Transverse colon (tissue), 4 donors: Measurements from ENCODE around the gene BCCIP. TPM values are rescaled to one million over a fixed set of nuclear protein-coding genes. Genes with fewer than 3 reads are reported as not detected.

Source experiments
- DNase-seq: peaks from one replicate; pipeline ENCODE4 v3.0.0-alpha.2; 2019
- H3K27ac ChIP-seq, 4 donors: fragments of 200-600 bp; sonication (generic); 2 replicates each; pipeline ENCODE4 v1.5.1; 2016 to 2018; ENCODE audit warnings: inconsistent platforms in 4 of 4
- H3K27me3 ChIP-seq: fragments of 200-600 bp; sonication (generic); 2 replicates; pipeline ENCODE4 v1.5.1; 2017; ENCODE audit warnings: inconsistent platforms
- H3K36me3 ChIP-seq, 4 donors: fragments of 200-600 bp; sonication (generic); 2 replicates each; pipeline ENCODE4 v1.5.1; 2017 to 2019; ENCODE audit warnings: inconsistent platforms in 4 of 4
- H3K4me1 ChIP-seq, 4 donors: fragments of 200-600 bp; sonication (generic); 2 replicates each; pipeline ENCODE4 v1.5.1; 2017 to 2020; ENCODE audit warnings: inconsistent platforms in 4 of 4
- H3K4me3 ChIP-seq, 4 donors: fragments of 200-600 bp; sonication (generic); 1 replicate in 1 of 4; 2 replicates in 3 of 4; pipeline versions ENCODE4 v1.5.1 to v1.6.1; 2017 to 2019; ENCODE audit warnings: inconsistent platforms in 4 of 4
- H3K9me3 ChIP-seq, 2 donors: fragments of 200-600 bp; sonication (generic); 2 replicates each; pipeline ENCODE4 v1.5.1; 2017 to 2019; ENCODE audit warnings: inconsistent platforms in 2 of 2
- CTCF ChIP-seq, 5 experiments: fragments of 200-600 bp in 3 of 5; fragments of 450-650 bp in 2 of 5; sonication (generic) in 3 of 5; IDR thresholded peaks; 1 replicate in 2 of 5; 2 replicates in 3 of 5; pipeline ENCODE4 v1.5.1; 2016 to 2017; ENCODE audit warnings: antibody characterized with exemption in 5 of 5, inconsistent platforms in 3 of 5, mild to moderate bottlenecking in 2 of 5, moderate library complexity in 1 of 5
- EP300 ChIP-seq: sonication (generic); formaldehyde crosslinking; IDR thresholded peaks from one replicate; pipeline ENCODE4 v1.6.1; 2017; ENCODE audit warnings: antibody characterized with exemption, low read depth
- POLR2A ChIP-seq: fragments of 450-650 bp; IDR thresholded peaks from one replicate; pipeline ENCODE4 v1.6.1; 2016; ENCODE audit warnings: antibody characterized with exemption, mild to moderate bottlenecking, moderate library complexity
- POLR2AphosphoS5 ChIP-seq, 3 donors: sonication (generic); formaldehyde crosslinking; IDR thresholded peaks; one replicate each; pipeline ENCODE4 v1.6.1; 2016; ENCODE audit warnings: antibody characterized with exemption in 3 of 3
- WGBS, 2 donors: methylation state at CpG; one replicate each; pipeline ENCODE4 v1.1.5; 2018; ENCODE audit warnings: low coverage in 1 of 2; 5-methylcytosine and 5-hydroxymethylcytosine counted together
- in situ Hi-C, 4 donors: fragments of 200-750 bp; cut with MboI; loops; one replicate each; pipeline versions ENCODE4 v1.15.0 to v1.15.1; 2017; ENCODE audit warnings: low sequenced_read_pairs in 3 of 4, low pct_ligation_motif_present in 1 of 4, low pct_unique_long_range_greater_than_20kb in 1 of 4
- intact Hi-C: fragments of 100-400 bp; cut with DNase I; formaldehyde crosslinking; loops from one replicate; pipeline ENCODE4 v1.15.1; 2023; ENCODE audit warnings: low total_unique reads
- total RNA-seq, 4 donors: library from RNA; depleted of rRNA; stranded (reverse); fragments of >200 nt; gene quantifications; one replicate each; pipeline ENCODE4 v1.1.0, GENCODE V29; 2016

Gene BCCIP
- total RNA-seq, 4 donors from 2014 or later = 4.1 to 34.8 (median 15.0) TPM

GRCh38 chr10:125827133-125827532, 3.8 kb downstream of the BCCIP start:
- H3K4me1 ChIP-seq = peaks cover 12 to 30% (median 23%) of the 10 kb centered on the region in 4 donors
- in situ Hi-C loops (no loop called here), intact Hi-C loops (no loop called here)
- no peak overlapping the region for H3K27ac ChIP-seq
- no peak for DNase-seq
- no peak for TF ChIP-seq CTCF (IDR thresholded peaks at IDR 0.05)
- no peak for TF ChIP-seq EP300
- no peak for TF ChIP-seq POLR2A
- TF ChIP-seq POLR2AphosphoS5 (IDR thresholded peaks at IDR 0.05) = no peak
- no peaks in the 10 kb centered on the region for H3K9me3 ChIP-seq
- H3K36me3 ChIP-seq = peaks cover 0 to 42% (median 18%) of the 10 kb centered on the region in 4 donors
- H3K4me3 ChIP-seq = no peak overlapping the region
- 85 to 93% methylated on average over 2 of the region's 2 CpGs for WGBS, 2 donors
- H3K27me3 ChIP-seq = no peaks in the 10 kb centered on the region

GRCh38 chr10:125828311-125828710, 5.0 kb downstream of the BCCIP start:
- Histone ChIP-seq H3K36me3 (peaks cover 0 to 54% (median 22%) of the 10 kb centered on the region in 4 donors), H3K4me1 (peaks cover 10 to 25% (median 18%) of the 10 kb centered on the region in 4 donors), H3K27ac (no peak overlapping the region), H3K9me3 (no peaks in the 10 kb centered on the region), H3K4me3 (no peak overlapping the region), H3K27me3 (no peaks in the 10 kb centered on the region)
- intact Hi-C loops (no loop called here), in situ Hi-C loops (no loop called here)
- TF ChIP-seq CTCF (IDR thresholded peaks at IDR 0.05) (no peak), EP300 (no peak), POLR2AphosphoS5 (IDR thresholded peaks at IDR 0.05) (no peak), POLR2A (no peak)
- 75% methylated on average over 5 of the region's 5 CpGs for WGBS, 2 donors
- DNase-seq = no peak

- WGBS, 2 donors = 71 to 83% methylated on average over 1 to 2 of the region's 2 CpGs
- peaks cover 0 to 69% (median 30%) of the 10 kb centered on the region in 4 donors for H3K36me3 ChIP-seq
Observed at GRCh38 chr10:125836746-125837145, 13.4 kb downstream of the BCCIP start.

GRCh38 chr10:125838802-125839575, 15.6 kb downstream of the BCCIP start:
- 84 to 94% methylated on average over 2 to 9 of the region's 9 CpGs for WGBS, 2 donors
- Histone ChIP-seq H3K27ac (no peak overlapping the region), H3K36me3 (peaks cover 0 to 61% (median 21%) of the 10 kb centered on the region in 4 donors), H3K9me3 (no peaks in the 10 kb centered on the region), H3K27me3 (no peaks in the 10 kb centered on the region), H3K4me3 (no peak overlapping the region), H3K4me1 (no peaks in the 10 kb centered on the region)
- no peak for DNase-seq
- no peak for TF ChIP-seq POLR2AphosphoS5 (IDR thresholded peaks at IDR 0.05)
- TF ChIP-seq CTCF (IDR thresholded peaks at IDR 0.05) = no peak
- TF ChIP-seq POLR2A = no peak
- TF ChIP-seq EP300 = no peak
- intact Hi-C loops (no loop called here), in situ Hi-C loops (no loop called here)

More at GRCh38 chr10:125836746-125837145, 13.4 kb downstream of the BCCIP start:
- H3K4me1 ChIP-seq = no peaks in the 10 kb centered on the region
- no peak overlapping the region for H3K27ac ChIP-seq
- TF ChIP-seq EP300 = no peak
- TF ChIP-seq CTCF (IDR thresholded peaks at IDR 0.05) = no peak
- TF ChIP-seq POLR2A = no peak
- no peak for TF ChIP-seq POLR2AphosphoS5 (IDR thresholded peaks at IDR 0.05)
- intact Hi-C loops = no loop called here
- DNase-seq = no peak
- no peaks in the 10 kb centered on the region for H3K9me3 ChIP-seq
- in situ Hi-C loops = no loop called here
- H3K27me3 ChIP-seq = no peaks in the 10 kb centered on the region
- H3K4me3 ChIP-seq = no peak overlapping the region
